ES-I3 (cell line): ENCODE measurements around the gene NALCN.

ENCODE experiments used
- H3K36me3 ChIP-seq: 2 replicates; pipeline ENCODE4 v1.6.1; 2013; ENCODE audit warnings: mild to moderate bottlenecking, low read length, control low read depth, moderate library complexity; ENCODE audit not compliant: insufficient read depth
- H3K4me1 ChIP-seq: 2 replicates; pipeline ENCODE4 v1.6.1; 2013; ENCODE audit warnings: mild to moderate bottlenecking, control low read depth, low read length; ENCODE audit not compliant: insufficient read depth
- H3K9ac ChIP-seq: 2 replicates; pipeline ENCODE4 v1.6.1; 2013; ENCODE audit warnings: low read depth, mild to moderate bottlenecking, low read length, moderate library complexity
- H3K9me3 ChIP-seq: 2 replicates; pipeline ENCODE4 v1.6.1; 2013; ENCODE audit warnings: mild to moderate bottlenecking, low read length, moderate library complexity; ENCODE audit not compliant: control insufficient read depth, insufficient read depth

Gene NALCN

DNA sequence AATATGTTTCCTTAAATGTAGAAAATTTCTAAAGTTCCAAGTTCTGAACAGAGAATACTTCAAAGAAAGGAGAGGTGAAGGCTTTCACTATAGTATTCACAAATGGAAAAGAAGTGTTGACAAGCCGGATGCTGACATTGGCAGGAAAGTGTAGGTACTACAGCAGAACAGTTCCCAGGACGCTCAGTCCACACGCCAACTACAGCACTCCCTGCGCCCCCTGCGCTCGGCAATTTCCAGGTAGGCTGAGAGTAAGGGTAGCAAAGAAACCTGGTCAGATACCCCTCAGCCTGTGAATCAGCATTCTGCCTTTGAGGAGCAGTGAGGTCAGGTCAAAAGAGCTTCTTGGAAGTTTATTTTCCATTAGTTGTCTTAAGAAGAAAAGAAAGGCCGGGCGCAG lies 115.3 kb downstream of the NALCN start:
- no peaks in the 10 kb centered on the region for H3K4me1 ChIP-seq
- H3K9ac ChIP-seq, result no peak overlapping the region
- H3K9me3 ChIP-seq, result no peaks in the 10 kb centered on the region
- H3K36me3 ChIP-seq, result no peaks in the 10 kb centered on the region

DNA sequence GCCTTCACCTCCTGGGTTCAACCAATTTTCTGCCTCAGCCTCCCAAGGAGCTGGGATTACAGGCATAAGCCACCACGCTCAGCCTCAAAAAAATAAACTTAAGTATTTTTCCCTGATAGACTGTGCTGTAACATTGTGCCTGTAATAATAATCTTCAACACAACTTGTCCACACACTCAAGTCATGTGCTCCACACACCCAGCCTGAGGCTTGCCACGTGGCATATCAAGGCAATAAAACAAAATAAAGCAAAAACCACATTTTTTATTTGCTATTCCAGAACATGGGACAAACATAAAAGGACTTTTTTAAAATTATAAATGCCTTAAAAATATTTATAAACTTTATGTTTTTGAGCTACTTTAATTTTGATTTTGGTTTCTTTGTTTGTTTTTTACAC lies 115.8 kb downstream of the NALCN start:
- no peaks in the 10 kb centered on the region for H3K4me1 ChIP-seq
- H3K9me3 ChIP-seq, result no peaks in the 10 kb centered on the region
- H3K36me3 ChIP-seq, result no peaks in the 10 kb centered on the region
- H3K9ac ChIP-seq, result no peak overlapping the region

DNA sequence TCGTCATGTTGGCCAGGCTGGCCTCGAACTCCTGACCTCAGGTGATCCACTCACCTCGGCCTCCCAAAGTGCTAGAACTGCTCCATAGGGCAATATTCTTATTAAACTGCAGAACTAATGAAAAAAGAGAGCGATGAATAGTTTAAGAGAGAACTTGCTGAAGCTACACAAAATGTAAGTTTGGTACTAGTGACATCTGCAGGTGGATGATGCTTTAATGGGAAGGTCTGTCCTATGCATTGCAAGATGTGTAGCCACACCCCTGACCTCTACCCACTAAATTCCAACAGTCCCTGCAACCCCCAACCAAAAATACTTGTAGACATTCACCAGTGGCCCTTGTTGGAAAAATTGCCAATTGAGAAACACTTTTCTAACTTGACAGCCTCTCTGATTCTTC lies 117.8 kb downstream of the NALCN start:
- Histone ChIP-seq H3K36me3 (no peaks in the 10 kb centered on the region), H3K9ac (no peak overlapping the region), H3K9me3 (no peaks in the 10 kb centered on the region; the same call in 1 of the 2 replicates), H3K4me1 (no peaks in the 10 kb centered on the region)

DNA sequence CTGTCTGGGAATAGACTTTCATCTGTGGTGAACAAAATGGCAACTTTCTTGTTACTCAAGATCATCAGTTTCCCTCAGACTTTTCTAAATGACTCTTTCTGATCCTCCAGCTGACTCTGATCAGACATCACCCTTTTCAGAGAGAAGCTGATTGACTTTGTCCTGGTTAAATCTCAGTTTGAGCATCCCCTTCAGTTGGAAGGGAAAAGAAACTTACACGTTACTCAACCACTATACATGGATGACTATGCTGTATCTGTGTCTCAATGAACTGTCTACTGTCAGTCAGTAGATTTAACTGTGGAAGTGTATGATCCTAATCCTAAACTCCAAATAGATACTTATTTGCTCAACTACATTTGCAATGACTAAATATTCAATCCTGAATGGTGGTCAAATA lies 118.5 kb downstream of the NALCN start:
- Histone ChIP-seq H3K9me3 (no peaks in the 10 kb centered on the region; the same call in 1 of the 2 replicates), H3K36me3 (no peaks in the 10 kb centered on the region)

DNA sequence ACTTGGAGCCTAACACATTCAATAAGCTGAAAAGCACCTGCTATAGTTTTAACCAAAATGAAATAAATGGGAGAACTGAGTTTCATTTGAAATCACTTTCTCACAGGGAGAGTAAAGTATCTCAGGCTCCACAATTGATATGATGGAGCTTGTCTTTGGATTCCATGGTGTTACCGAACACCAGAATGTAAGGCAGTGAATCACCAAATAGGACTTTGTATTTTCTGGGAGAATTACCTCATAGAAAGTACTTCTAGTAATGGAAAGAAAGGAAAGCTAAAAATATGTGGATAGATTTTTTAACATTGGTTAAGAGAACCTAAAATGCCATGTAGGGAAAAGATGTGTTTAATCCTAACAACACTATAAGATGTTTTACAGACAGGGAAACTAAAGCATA lies 123.6 kb downstream of the NALCN start:
- Histone ChIP-seq H3K36me3 (no peaks in the 10 kb centered on the region), H3K4me1 (no peaks in the 10 kb centered on the region)

More for the DNA sequence above, 118.5 kb downstream of the NALCN start:
- no peaks in the 10 kb centered on the region for H3K4me1 ChIP-seq
- H3K9ac ChIP-seq, result no peak overlapping the region

DNA sequence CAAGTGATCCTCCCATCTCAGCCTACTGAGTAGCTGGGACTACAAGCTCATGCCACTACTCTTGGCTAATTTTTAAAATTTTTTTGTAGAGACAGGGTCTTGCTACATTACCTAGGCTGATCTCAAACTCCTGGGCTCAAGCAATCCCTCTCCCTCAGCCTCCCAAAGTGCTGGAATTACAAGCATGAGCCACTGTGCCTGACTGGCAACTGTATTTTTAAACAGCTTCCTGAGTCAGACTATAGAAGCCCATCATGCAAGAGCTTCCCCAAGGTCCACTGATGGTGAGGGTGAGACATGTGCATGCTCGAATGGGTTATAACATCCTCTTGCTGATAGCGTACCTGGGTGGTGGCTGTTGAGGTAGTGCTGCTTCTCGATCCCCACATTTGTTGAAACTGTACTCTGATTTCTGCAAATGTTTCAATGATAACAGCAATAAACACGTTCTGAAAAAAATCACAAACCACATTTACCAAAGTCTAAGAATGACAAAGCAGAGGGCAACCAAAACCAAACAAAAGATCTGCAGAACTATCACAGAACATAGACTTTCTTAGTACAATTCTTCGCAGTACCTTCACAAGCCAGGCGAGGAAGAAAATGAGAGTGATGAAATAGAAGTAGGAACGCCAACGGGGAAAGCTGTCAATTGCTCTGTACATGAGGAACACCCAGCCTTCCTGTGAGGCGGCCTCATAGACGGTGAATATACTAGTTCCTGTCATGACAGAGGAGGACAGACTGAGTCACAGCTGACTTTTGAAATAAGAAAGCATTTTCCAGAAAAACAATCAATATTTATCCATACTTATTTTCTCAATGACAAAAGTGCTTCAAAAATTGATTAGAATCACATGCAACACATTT lies 124.4 kb downstream of the NALCN start:
- no peaks in the 10 kb centered on the region; the same call in 1 of the 2 replicates for H3K9me3 ChIP-seq
- no peaks in the 10 kb centered on the region for H3K4me1 ChIP-seq
- H3K9ac ChIP-seq, result no peak overlapping the region
- H3K36me3 ChIP-seq, result no peaks in the 10 kb centered on the region

More for the DNA sequence above, 123.6 kb downstream of the NALCN start:
- no peak overlapping the region for H3K9ac ChIP-seq
- H3K9me3 ChIP-seq, result no peaks in the 10 kb centered on the region; the same call in 1 of the 2 replicates

DNA sequence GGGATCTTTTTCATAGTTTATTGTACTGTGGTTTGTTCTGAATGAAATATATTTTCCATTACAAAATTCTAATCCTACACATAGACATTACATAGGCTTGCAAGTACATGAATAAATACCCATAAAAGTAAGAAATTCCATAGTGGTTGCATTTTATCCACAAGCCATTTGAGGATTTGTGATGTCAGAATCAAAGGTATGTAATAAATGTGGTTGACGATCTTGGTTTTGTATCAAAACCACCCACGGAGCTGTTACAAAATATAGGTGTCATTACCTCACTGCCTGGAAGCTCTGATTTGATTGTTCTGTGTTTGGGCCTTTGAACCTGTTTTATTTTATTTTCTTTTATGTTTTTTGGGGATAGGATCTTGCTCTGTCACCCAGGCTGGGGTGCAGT lies 125.1 kb downstream of the NALCN start:
- H3K9ac ChIP-seq, result no peak overlapping the region
- no peaks in the 10 kb centered on the region for H3K4me1 ChIP-seq
- H3K36me3 ChIP-seq, result no peaks in the 10 kb centered on the region
- H3K9me3 ChIP-seq, result no peaks in the 10 kb centered on the region; the same call in 1 of the 2 replicates

DNA sequence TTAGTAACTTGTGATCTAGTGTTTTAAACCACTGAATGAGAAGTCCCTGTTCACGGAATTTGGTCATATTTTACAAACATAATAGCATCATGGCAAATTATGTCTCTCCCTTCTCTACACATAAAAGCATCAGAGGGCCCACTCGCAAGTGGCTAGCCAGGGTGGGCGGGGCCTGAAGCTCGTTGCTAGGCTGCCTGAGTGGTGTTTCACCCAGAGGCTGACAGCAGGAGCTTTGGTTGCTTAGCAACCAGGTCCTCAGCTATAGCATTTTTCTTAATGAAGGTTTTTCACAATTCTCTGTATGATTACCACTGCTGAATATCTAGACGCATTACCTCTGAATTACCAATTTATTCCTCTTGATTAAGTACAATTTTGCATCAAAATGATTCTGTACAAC lies 126.5 kb downstream of the NALCN start:
- Histone ChIP-seq H3K9ac (no peak overlapping the region), H3K36me3 (no peaks in the 10 kb centered on the region), H3K4me1 (no peaks in the 10 kb centered on the region), H3K9me3 (no peaks in the 10 kb centered on the region; the same call in 1 of the 2 replicates)

DNA sequence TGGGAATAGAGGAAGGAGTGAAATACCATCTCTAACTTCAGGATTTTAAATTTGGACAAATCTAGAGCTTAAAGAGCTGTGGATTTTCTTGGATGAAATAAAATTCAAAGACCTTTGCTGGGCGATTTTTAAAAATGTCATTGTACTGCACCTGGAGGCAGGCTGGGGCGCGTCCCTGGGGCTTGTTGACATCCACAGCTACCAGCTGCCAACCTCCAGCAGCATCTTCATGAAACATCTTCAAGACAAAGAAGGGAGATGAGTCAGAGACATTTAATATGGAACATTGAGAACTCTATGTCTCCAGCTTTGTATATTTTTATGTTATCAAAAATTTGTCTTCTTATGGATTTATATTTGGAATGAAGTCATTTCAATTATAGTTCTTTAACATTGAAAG lies 132.5 kb downstream of the NALCN start:
- H3K9ac ChIP-seq, result no peak overlapping the region
- H3K9me3 ChIP-seq, result no peaks in the 10 kb centered on the region
- H3K4me1 ChIP-seq, result no peaks in the 10 kb centered on the region
- H3K36me3 ChIP-seq, result no peaks in the 10 kb centered on the region

DNA sequence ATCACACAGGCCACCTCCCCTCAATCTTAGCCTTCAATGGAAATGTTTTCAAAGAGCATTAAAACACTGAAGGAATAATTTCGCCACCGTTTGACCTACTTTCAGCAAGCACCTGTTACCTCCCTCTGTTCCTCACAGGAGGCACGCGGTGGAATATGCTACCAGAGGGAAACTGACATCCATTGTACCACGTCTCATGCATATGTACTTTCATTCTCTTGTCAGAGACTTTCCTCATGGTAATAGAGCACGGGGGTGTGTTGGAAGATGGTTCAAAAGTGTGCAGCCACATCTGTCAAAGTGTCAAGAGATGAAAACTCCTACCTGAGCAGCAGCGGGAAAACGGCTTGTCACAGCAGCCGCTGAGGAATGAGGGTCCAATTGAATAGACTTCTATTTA lies 143.4 kb downstream of the NALCN start:
- Histone ChIP-seq H3K9ac (no peak overlapping the region), H3K9me3 (no peaks in the 10 kb centered on the region), H3K4me1 (no peaks in the 10 kb centered on the region), H3K36me3 (no peaks in the 10 kb centered on the region)

DNA sequence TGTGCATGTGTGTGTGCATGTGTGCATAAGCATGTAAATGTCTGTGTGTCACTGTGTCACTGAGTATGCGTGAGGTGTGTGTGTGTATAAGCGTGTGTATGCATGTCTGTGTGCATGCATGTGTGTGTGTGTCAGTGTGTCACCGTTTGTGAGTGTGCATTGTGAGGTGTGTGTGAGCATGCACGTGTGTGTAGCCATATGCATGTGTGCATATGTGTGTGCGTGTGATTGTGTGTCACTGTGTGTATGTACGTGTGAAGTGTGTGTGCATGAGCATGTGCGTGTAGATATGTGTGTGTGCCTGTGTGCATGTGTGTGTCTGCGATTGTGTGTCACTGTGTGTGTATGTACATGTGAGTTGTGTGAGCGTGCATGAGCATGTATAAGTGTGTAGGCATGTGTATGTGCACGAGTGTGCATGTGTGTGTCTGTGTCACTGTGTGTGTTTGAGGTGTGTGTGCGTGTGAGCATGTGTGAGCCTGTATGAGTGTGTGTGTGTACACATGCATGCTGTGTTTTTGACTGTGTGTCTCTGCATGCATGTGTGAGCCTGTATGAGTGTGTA lies 144.5 kb downstream of the NALCN start:
- H3K9ac ChIP-seq, result no peak overlapping the region
- no peaks in the 10 kb centered on the region for H3K36me3 ChIP-seq
- H3K9me3 ChIP-seq, result no peaks in the 10 kb centered on the region
- H3K4me1 ChIP-seq, result no peaks in the 10 kb centered on the region

DNA sequence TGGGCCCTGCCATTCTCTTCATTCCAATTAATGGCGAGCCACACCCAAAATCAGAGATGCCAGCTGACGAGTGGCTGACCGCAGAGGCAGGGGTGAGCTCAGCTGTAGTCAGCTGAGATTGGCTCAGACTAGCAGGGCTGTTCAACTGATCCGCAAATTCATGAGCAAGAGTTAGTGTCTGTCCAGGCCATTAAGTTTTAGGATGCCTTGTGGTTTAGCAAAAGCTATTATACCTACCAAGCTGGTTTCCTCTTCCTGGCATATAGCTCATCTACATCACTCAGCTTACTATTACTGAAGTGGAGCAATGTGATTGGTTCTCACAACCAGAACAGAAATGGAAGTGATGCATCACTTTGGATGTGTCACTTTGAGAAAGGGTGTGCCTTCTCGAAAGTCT lies 148.7 kb downstream of the NALCN start:
- Histone ChIP-seq H3K9ac (no peak overlapping the region), H3K4me1 (no peaks in the 10 kb centered on the region), H3K36me3 (no peaks in the 10 kb centered on the region), H3K9me3 (no peaks in the 10 kb centered on the region)

DNA sequence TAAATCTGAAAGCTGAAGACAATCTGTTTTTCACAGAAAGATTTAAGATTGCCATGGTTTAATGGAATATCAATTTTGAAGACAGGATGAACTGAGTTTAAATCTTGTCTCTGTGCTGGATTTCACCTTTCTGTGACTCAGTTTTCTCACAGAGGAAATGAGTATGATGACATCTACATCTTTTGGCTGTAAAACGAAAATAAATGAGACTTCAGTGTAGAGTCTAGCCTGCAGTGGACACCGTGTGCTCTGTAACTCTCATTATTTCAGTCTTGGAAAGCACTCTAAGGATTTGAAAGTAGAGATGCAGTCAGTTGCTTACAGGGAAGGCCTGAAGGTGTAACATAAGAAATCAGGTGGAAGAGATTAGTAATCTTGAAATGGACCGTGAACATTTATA lies 150.4 kb downstream of the NALCN start:
- Histone ChIP-seq H3K9ac (no peak overlapping the region), H3K36me3 (no peaks in the 10 kb centered on the region), H3K9me3 (no peaks in the 10 kb centered on the region), H3K4me1 (no peaks in the 10 kb centered on the region)

DNA sequence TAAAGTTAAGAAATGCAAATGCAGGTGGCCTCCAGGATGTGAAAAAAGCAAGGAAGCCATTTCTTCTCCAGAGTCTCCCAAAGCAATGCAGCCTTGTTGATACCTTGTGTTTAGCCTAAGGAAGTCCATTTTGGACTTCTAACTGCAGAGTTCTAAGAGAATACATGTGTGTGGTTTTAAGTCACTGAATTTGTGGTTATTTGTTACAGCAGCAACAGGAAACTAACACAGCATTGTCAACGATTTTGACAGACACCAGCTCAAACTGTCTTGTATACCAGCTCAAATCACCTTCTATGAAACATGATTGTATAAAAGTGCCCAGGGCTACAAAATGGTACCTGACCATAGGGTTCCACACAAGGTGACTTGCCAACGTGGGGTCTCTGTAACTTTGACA lies 151.4 kb downstream of the NALCN start:
- Histone ChIP-seq H3K9me3 (no peaks in the 10 kb centered on the region), H3K36me3 (no peaks in the 10 kb centered on the region), H3K9ac (no peak overlapping the region), H3K4me1 (no peaks in the 10 kb centered on the region)

DNA sequence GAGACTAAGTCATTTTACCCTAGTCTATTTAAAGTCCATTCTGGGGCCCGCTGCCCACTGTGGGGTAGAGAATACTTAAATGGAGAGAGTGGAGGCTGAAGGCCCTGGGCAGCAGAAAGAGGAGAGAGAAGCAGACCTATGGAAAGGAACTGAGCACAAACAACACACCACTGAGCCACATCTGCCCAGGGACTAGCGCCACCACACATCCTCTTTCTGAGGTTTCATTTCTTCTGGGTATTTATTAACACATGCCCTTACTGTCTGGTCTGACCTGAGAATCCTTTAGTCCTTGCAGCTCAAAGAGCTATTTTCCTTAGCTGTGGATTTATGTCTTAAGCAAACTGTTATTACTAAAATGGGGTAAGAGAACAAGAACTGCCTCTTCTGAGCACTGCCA lies 154.0 kb downstream of the NALCN start:
- H3K36me3 ChIP-seq, result no peaks in the 10 kb centered on the region
- H3K9ac ChIP-seq, result no peak overlapping the region
- H3K9me3 ChIP-seq, result no peaks in the 10 kb centered on the region
- no peaks in the 10 kb centered on the region for H3K4me1 ChIP-seq
